Activated CD4-positive, alpha-beta T cell treated with anti-CD3 and anti-CD28 coated beads, Interleukin-2, amount 50 U/mL, for 1 hour (primary cell): ENCODE data around the gene DAB2IP.
"Not testable (repeated sequence)": the region's sequence is repeated elsewhere in the genome, so short reads cannot be mapped to it uniquely, and the experiment has no call there.

Experiments used
- DNase-seq: peaks from one replicate; pipeline ENCODE4 v3.0.0-alpha.2; 2020

DAB2IP gene

DNA sequence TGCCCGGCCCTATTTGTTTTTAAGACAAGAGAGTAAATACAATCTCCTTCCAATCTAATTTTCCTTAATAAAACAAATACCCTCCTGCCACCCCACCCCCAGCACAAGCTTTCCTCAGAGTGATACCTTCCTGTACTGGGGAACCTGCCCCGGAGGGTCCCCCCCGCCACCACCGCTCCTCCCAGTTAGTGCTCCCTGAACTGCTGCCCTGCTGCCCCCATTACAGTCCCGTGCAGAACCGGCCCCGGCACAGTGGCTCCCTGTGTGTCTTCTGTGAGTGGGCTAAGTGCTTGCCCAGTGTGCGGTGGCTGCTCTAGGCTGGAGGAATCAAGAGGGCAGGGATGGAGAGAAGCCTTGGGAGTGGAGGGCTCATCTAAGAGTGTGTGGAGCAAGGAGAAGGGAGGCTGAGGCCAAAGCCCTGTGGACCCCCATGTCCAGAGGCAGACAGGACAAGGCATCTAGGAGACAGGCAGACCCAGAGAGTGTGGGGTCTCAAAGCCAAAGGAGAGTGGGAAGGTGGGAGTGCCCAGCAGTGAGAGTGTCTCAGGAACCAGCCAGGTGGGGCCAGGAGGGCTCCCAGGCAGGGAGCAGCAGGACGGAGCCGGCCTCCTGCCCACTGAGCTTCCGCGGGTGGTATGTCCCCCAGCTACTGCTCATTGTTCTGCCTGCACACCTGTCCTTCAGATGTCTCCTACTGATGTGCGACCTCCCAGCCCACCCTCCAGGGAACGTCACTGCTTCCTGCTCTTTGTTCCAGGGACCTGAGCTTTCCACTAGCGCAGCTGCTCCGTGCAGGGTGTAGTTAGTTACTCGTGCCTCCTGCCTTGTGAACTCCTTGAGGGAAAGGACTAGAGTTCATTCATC is 129.0 kb downstream of the DAB2IP start:
- DNase-seq, result no peak

DNA sequence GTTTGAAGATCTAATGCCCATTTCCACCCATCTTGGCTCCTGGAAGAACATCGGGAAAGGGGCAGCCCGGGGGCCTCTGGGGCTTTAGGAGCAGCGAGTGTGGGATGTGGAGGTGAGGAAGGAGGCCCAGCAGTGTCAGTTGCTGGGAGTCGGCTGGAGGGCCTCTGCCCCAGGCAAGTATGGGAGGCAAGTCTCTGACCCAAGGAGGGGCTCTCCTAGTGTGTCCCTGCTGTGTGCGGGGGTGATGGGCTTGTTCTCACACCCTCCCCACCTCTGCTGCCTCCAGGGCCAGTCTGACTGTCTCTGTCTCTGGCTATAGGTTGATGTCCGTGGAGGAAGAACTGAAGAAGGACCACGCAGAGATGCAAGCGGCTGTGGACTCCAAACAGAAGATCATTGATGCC is 129.7 kb downstream of the DAB2IP start:
- no peak for DNase-seq

DNA sequence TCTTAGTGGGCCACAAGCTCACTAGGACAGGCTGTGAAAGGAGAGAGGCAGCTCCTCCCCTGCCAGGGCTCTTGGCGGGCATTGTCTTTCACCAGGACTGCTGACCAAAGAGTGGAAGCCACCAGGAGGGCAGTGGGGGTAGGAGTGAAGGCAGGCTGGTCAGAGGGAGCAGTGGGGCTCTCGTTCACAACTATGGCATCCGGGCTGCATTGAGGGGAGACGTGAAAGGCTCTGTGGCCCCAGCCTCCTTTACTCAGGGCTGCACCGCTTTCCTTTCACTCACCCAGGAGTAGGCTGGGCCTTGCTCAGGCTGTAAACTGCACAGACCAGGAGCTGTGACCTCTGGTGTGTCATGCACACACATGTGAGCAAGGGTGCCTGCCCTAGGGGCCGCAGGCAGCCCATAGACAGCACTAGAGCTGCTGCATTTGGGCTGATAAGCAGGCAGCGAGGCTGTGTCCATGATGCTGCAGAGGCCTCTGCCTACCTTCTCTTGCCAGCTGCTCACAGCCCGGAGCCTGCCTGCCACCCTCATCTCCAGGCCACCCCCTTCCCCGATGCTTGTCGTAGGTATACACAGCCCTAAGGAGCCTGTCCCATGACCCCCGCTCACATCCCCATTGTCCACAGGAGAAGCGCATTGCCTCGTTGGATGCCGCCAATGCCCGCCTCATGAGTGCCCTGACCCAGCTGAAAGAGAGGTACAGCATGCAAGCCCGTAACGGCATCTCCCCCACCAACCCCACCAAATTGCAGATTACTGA is 130.4 kb downstream of the DAB2IP start:
- no peak for DNase-seq

DNA sequence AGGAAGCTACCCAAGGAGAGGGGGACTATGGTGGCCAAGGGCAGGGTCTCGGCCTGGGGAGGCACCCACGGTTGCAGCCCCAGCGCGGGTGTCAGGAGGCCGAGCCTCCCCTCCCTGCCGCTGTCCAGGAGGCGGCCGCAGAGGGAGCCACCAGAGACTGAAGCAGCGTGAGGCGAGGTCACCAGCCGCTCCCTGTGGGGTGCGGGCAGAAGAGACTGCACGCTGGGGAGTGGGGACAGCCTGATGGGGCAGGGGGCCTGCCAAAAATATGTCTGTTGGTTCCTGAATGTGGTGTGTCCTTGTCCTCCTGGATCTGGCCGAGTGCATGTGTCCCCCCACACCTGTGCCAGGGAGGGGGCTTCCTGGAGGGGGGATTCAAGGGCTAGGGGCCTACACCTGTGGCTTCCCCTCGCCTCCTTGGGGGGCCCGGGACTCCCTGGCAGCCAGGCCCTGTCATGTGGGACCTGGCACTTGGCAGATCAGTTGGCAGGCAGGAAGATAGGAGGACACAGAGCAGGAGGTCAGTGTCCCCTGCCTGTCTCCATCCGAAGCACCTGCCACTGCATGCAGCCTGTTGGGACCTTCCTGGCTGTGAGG is 131.2 kb downstream of the DAB2IP start:
- no peak for DNase-seq

DNA sequence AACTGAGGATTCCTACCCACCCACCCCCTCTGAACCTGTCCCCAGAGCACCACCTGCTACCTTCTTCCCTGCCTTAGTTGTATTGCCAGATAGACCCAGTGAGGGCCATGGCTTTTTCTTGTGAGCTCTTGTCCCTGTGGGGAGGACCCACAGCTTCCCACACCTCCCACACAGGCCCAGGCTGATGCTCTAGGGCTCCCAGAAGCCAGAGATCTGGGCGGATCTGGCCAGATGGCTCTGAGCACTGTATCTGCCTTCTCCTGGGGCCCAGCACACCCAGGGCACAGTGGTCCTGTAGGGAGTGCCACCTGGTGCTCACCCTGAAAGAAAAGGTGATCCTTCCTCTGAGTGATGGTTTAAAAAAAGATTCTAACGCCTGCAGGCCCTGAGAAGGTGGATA is 131.7 kb downstream of the DAB2IP start:
- DNase-seq, result no peak

DNA sequence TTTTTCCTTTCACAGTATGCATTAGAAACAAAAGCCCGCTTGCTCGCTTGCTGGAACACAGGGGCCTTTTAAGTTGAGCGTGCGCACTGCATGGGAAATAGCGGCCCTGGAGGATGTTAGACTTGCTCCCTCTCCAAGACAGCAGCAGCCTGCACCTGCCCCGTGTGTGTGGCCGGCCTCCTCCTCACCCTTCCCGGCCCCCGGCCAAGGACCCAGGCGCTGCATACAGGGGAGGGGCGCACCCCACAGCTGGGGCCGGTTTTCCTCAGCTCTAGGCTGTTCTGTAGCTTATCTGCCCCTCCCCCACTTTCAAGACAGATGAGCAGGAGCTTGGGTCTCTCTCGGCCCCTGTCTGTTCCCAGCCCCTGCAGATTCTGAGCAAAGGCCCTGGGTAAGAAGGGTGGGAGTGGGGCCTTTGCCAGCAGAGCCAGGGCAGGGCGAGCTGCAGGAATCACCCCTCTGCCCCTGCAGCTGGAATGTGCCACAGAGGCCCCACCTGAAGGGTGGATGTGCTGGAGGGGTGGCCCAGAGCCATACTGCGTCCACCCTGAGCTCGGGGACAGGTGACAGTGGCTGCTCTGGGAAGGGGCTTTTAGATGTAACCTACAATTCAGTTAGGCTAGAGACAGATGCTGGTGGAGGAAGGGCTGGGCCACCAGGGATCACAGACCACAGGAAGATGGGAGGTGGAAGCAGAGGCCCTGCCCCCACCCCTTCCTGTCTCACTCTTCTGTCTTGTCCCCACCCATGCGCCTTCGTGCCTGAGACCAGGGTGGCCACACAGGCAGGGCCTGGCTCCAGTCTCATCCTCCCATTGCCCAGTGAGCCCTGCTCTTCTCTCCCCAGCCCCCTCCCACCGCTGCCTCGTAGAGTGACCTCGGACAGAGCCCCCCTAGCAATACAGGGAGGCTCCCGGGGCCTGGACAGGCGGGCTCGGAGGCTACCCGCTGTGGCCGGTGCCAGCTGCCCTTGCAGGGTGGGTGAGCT is 132.4 kb downstream of the DAB2IP start:
- DNase-seq, result no peak

DNA sequence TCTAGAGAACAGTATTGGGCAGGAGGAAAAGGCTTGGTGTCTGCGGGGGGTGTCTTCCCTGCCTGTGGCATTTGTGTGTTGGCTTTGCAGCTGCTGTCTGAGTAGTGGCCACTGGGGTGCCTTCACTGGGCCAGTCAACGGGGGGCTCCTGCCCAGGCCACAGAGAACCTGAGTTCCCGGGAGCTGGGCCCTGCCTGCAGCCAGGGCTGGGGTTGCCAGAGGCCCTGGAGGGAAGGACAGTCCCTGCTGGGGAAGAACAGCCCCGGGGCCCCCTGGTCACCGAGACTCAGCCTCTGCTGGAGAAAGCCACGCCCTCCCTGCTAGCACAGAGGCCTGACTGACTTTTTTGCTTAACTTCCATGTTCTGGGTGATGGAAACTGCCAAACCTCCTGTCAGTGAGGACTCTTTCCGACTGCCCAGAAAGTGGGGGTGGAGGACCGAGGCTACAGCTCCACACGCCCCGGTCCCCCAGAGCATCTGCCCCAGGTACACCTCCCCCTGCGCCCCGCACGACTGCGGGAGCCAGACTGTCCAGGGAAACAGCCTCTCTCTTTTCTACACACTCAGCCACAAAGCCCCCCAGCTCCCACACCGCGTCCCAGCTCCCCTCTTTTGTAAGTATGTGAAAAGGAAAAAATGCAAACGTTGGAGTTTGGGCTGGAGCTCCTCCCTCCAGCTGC is 133.4 kb downstream of the DAB2IP start:
- DNase-seq, result no peak

DNA sequence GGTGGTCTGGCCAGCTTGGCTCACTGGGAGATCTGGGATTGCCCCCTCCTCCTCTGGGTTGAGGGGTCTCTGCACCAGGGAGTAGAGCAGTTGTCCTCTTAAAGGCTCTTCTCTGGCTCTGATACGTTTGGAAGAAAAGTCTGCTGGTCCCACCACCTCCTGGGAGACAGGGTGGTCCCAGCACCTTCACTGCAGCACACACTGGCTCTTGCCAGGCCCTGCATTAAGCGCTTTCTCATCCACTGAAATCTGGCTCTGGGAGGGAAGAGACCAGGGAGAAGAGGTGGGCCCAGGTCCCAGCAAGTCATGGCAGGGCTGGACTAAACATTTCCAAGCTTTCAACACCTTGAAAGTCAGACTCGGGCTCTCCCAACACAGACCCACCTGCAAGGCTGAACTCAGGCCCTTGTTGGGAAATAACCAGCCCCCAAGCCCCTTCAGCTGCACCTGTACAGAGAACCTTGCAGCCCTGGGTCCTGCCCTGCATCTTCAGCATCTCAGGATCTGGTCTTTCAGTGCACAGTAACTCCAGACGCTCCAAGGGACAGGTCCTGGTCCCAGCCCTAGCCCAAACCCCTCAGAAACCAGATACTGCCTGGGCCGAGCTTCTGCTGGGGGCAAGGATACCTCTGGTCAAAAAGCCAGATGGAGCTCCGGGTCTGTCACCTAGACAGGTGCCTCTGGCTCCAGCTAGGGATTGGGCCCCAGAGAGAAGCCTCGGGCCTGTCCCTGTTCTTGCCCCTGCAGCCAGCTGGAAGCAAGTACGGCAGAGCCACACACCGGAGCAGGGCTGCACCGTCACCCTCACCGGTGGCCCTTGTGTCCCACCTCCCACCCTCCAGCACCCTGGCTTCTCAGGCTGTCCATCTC is 134.5 kb downstream of the DAB2IP start:
- DNase-seq, result no peak

DNA sequence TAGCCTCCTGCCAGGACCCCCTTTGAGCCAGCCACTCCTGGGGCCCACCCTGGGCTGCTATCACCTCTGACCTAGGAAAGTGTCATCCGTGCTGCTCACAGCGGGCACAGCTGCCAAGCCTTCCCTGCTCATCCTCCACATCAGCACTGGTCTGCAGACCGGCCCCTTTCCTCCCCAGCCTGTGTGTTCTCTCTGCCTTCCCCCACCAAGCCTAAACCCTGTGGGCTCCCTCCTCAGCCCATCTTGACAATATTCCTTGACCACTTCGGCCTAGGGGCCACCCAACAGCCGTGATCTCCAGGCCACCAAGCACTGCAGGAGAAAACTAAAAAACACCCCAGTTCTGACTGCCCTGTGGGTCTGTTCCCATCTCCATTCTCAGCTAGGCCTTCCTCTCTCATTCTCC is 135.1 kb downstream of the DAB2IP start:
- DNase-seq, result no peak

DNA sequence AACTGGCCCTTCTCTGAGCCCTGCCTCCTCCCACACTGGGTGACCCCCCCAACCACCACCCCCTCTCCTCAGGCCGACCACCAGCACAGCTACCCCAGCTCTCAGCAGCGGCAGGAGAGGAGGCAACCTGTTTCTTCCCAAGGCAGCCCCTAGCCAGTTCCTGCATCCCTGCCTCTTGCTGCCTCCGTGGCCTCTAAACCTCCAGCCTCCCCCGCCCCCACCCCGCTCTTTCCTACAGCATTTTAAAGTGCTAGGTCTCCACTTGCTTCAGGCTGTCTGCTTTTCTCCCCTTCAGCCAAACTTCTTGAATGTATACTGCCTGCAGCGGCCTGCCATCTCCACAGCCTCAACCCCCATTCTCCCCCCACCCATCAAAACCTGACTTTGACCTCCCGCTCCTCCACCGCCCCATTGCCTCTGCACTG is 135.6 kb downstream of the DAB2IP start:
- DNase-seq, result no peak

DNA sequence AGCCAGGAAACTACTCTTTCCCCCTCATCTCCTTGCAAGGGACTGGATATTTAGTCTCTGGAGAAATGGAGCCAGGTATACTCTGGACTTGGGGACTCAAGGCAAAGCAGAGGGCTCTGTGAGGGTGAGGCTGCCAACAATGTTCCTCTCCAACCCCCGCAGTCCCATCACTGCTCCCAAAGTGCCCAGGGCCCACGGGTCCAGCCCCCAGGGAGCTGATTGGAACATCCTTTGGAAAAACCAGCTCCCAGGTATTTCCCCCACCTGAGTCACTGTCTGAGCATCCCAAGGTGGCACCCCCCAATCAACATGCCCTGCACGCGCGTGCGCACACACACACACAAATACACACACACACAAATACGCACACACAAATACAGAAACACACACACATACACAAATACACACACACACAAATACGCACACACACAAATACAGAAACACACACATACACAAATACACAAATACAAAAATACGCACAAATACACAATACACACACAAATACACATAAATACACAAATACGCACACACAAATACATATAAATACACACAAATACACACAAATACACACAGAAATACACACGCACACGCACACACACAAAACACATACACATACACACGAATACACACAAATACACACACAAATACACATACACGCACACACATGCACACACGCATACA is 137.4 kb downstream of the DAB2IP start:
- DNase-seq, result no peak

DNA sequence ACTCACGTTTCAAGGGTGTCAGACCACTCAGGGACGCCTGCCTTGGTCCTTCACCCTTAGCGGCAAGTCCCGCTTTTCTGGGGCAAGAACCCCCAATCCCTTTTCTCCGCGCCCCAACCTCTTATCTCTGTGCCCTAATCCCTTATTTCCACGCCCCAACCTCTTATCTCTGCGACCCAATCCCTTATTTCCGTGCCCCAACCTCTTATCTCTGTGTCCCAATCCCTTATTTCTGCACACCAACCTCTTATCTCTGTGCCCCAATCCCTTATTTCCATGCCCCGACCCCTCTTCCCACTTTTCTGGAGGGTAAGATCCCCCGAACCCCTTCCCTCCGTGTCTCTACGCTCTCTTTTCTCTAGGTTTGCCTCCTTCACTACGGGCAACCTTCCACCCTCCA is 139.4 kb downstream of the DAB2IP start:
- no peak for DNase-seq

DNA sequence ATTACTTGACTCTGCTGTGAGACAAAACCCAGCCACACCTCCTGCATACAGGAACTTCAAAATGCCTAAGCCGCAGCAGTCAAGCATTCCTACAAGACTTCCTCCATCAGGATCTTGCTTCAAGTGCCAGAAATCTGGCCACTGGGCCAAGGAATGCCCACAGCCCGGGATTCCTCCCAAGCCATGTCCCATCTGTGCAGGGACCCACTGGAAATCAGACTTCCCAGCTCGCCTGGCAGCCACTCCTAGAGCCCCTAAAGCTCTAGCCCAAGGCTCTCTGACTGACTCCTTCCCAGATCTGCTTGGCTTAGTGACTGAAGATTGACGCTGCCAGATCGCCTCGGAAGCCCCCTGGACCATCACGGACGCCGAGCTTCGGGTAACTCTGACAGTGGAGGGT is 141.0 kb downstream of the DAB2IP start:
- DNase-seq, result not testable (repeated sequence)

DNA sequence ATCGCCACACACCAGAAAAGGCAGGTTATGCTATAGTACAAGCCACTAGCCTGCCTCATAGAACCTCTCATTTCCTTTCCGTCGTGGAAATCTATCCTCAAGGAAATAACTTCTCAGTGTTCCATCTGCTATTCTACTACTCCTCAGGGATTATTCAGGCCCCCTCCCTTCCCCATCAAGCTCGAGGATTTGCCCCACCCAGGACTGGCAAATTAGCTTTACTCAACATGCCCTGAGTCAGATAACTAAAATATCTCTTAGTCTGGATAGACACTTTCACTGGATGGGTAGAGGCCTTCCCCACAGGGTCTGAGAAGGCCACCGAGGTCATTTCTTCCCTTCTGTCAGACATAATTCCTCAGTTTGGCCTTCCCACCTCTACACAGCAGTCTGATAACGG is 142.9 kb downstream of the DAB2IP start:
- DNase-seq, result not testable (repeated sequence)

DNA sequence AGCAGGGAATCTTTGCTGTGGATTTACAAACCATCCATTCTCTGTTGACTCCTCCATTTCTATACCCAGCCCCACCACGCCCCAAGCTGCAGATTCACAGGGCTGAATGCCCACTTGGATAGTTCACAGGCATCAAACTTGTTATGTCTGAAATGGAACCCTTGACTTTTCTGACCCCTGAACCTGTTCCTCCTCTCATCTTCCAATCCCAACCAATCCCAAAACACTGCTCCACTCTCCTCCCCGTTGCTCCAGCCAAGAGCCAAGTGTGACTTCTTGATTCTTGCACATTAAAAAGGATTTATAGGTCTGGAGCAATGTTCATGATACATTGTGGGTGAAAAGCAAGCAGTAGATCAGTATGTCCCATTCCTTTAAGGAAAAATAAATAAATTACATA is 145.6 kb downstream of the DAB2IP start:
- no peak for DNase-seq

DNA sequence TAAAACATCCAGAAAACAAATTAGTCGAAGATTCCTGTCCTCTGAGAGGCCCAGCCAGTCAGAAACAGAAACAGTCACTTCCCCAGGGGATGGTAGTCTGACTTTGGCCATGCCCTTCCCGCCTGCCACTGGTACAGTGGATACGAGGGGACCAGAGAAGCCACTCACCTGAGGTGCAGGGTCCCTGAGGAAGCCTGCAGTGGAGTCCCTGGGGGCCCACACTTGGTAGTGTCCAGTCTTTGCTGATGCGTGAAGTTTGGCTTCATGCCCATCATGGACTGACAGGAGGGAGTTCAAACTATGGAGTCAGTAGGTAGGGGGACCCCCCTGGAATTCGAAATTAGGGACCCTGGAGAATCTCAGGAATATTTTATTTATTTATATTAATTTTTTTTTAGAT is 147.5 kb downstream of the DAB2IP start:
- no peak for DNase-seq

DNA sequence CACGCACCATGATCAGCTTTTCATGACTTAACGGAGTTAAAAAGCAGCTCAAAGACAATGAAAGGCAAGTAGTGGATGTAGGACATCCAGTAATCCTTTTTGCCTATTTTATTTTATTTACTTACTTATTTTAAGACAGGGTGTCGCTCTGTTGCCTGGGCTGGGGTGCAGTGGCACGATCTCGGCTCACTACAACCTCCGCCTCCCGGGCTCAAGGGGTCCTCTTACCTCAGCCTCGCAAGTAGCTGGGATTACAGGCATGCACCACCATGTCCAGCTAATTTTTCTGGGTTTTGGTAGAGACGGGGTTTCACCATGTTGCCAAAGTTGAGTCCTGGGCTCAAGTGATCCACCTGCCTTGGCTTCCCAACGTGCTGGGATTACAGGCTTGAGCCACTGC is 148.9 kb downstream of the DAB2IP start:
- no peak for DNase-seq

DNA sequence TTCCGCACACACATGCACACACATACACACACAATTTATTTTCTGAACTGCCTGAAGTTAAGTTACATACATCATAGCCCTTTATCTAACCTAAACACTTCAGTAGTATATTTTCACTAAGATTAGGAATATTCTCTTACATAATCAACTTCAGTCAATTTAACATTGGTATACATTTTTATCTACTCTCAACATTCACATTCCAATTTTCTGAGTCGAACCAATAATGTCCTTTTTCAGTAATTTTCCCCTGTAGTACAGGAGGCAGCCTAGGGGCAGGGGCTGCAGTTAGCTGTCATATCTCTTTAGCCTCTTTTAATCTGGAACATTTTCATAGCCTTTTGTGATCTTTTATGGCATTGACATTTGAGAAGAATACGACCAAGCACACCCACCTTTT is 150.1 kb downstream of the DAB2IP start:
- DNase-seq, result no peak

DNA sequence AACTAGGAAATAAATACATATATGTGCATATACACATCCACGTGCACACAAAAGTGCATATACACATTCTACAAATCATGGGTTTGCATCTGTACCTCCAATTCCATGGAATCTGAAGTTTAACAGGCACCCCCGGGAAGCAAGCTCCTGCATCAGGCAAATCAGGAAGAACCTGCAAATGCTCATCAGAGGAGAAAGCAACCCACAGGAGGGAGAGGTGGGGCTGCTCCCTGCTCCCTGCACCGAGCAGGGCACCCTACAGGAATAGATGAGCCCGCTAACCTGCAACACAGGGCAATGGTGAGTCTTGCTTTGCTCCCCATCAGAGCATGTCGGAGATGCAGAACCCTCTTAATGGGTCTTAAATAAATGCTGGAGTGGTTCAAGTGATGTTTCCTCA is 151.3 kb downstream of the DAB2IP start:
- no peak for DNase-seq

DNA sequence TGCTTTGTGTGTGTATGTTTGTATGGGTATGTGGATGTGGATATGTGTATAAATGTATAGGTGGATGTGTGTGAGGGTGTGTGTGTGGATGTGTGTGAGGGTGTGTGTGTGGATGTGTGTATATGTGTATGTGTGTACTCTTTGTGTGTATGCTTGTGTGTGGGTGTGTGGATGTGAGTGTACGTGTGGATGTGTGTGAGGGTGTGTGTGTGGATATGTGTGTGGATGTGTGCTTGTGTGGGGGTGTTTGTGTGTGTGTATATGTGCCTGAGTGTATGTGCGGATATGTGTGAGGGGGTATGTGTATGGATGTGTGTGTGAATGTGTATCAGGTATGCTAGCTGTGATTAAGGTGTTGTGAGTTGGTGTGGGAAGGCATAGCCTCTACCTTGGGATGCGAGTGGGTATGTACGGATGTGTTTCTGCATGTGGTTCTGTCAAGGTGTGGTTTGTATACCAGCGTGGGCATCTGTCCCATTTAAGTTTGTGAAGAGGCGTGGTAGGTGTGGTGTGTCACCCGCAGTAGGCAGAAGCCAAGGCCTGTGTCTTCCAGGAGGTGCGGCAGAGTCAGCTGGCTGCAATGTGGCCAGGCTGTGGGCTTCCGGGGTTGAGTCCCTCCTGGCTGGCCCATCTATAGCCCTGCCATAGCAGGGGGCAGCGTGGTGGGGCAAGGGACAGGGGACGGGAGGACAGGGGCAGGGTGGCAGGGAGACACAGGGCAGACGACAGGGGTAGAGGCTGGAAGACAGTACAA is 155.8 kb downstream of the DAB2IP start:
- DNase-seq, result no peak
